Dedifferentiated amniotic fluid mesenchymal stem cell (primary cell): ENCODE data around the gene HOXD10.

Experiments
- DNase-seq: peaks from one replicate; pipeline ENCODE4 v3.0.0-alpha.2; 2016; ENCODE audit errors: extremely low spot score

HOXD10 gene

DNA sequence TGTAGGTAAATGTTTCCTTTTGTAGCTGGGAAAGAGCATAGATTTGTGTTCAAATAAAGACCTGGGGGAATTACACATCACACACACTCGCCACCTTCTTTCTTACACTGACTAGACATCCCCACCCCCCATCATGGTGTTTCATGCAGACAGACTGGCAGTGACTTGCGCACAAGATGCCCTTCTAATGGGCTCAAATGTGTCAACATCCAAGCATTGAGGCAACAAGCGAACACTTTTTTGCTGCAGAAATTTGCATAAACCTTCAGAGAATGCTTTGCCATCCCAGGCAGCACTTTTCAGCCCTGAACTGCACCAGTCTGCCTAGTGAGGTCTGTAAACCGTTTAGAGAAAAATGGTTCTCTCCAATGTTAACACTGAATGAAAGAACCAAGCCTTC, 17.5 kb downstream of the HOXD10 start:
- DNase-seq: no peak

DNA sequence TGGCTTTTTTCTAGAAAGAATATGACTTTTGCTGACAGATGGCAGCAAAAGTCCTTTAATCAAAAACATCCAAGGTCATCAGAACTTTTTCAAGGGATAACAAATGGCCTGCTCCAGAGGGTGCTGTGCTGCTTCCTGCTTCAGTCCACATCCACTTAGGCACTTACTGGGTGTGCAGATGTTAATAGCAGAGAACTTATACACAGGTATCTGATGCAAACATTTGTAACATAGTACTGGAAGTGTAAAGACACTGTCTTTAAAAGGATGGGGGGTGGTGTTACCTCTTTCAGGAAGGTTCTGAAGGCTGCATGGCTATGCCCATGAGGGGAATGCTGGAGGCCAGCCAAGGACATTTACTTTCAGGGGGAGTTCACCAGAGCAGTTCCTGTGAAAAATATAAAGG, 18.5 kb downstream of the HOXD10 start:
- DNase-seq: no peak

DNA sequence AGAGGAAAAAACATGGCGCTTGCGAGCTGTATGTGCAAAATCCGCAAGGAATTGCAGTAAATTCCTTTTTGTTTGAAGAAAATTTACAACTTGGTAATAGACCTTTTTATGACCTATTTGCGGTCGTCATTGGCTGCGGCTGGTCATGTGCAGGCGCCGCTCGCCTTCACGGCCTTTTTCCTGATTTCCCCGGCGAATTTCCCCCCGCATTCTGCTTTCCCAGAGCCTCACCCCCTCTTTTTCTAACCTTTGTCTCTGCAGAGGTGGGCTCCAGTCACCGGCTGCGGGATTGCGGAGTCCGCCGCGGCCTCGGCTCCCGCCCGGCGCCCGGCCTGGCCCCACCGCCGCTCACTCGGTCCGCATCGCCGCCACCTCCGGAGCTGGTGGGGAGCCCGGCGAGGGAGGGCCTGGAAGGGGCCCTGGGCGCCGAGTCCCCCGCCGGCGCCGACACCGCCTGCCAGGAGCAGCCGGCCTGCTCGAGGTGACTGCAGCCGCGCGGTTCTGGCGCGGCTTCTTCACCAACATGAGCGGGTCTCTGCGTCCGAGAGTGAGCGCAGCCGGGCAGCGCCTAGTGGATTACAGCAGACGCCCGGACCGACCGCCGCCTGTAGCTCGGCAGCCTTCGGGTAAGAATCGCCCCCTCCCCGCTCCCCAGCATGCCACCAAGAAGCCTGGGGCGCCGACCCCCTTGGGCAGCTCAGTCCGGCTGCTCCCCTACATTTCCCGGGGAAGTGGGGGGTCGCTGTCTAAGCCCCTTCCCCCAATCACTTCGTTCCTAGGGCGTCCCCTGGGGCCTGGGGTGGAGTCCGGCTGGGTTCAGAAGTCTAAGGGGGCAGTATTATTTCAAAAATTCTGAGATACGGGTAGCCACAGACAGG, 20.0 kb downstream of the HOXD10 start:
- DNase-seq: no peak

DNA sequence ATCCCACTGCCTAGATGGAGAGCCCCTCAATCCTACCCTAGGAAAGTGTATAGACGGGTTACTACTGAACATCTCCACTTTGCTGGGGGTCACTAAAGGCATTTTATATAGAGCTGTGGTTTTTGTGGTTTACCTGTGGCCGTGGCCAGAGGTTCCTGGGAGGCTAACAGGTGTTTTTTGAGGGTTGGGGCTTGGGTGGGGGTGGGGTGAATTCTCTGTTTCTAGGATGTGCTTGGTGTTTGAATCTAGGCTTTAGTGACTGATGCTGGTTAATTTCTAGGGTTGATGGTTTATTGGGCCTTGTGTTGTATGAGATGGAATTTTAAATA, 20.6 kb downstream of the HOXD10 start:
- DNase-seq: no peak

DNA sequence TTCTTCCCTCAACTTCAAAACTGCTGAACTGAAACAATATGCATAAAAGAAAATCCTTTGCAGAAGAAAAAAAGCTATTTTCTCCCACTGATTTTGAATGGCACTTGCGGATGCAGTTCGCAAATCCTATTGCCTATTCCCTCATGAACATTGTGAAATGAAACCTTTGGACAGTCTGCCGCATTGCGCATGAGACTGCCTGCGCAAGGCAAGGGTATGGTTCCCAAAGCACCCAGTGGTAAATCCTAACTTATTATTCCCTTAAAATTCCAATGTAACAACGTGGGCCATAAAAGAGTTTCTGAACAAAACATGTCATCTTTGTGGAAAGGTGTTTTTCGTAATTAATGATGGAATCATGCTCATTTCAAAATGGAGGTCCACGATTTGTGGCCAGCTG, 21.3 kb downstream of the HOXD10 start:
- no peak for DNase-seq

DNA sequence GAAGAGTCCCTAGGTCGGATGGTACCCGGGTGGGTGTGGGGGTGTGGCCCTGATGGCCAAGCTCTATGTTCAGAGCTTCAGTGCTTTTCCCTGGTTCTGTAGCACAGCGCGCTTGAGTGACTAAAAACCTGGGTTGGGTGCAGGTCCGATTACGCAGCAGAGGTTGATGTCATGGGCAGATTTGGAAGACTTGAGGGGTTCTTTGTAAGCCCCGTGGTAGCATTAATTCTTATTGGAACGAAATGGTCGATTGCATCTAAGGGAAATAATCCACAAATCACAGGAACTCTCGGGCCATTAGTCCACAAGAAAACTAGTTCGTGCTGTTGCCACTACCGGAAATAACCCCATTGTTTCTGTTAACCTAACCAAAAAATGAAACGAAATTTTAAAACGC, 21.9 kb downstream of the HOXD10 start:
- no peak for DNase-seq

DNA sequence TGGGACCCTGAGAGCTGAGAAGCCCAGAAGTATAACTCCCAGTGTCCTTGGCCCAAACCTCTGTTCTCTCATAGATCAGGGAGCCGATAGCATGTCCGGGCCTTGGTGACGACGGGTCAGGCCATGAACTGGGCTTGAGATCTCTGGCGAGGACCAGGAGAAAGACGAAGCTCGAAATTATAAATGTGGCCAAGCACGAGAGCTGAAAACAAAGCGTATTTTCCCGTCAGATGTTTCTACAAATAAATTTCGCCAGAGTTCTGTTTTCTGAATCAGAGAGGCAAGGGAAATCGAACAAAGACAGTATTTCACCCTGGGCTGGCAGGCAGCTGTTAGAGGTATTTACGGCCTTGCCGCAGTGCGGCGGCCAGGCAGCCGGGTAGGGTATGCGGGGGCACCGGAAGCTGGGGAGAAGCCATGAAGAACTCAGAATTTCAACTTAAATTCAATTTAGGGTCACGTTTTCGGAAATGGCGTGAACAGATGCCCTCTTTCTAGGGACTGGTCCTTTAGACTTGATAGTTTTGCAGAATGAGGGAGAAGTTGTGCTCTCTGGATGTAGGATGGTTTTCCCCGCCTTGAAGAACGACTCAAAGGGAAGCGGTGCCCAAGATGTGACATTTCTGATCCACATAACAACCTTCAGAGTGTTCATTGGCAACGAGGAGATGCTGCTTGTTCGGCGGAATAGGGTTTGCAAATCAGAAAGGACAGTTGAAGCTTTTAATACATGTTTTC, 22.5 kb downstream of the HOXD10 start:
- no peak for DNase-seq

DNA sequence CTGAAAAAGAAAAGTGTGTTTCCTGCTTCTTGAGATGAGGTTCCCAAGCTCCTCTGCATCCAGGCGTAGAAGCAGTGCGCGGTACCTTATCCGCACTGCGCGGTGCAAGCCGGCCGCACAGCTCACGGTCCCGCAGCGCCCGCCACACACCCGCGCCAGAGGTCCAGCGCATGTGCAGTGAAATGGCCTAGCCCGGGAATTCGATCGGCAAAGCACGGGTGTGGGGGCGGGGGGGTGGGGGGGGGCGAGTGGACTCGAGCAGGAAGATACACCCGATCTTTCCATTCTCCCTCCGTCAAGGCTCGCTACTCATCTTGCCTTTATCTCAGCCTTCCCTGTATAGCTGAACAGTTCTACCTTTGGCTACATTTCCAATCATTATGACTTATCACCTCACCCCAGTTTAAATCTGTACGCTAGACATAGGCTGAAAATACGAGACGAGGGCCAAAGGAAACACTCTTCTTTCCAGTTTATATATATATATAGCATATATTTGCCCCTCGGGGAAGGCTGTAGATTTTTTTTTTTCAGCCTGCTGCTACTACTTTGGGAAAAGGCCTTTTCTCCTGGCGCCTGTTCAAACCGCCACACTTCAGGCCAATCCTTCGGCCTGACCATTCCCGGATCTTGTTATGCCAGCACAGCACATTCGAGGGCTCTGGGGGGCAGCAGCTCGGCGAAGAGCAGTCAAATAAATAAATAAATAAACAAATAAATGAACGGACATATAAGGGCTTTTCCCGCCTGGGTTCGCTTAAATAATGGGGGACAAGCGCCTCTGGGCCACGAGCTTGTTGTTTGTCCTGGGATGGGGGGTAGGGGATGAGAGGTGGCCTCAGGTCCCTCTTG, 23.3 kb downstream of the HOXD10 start:
- no peak for DNase-seq

DNA sequence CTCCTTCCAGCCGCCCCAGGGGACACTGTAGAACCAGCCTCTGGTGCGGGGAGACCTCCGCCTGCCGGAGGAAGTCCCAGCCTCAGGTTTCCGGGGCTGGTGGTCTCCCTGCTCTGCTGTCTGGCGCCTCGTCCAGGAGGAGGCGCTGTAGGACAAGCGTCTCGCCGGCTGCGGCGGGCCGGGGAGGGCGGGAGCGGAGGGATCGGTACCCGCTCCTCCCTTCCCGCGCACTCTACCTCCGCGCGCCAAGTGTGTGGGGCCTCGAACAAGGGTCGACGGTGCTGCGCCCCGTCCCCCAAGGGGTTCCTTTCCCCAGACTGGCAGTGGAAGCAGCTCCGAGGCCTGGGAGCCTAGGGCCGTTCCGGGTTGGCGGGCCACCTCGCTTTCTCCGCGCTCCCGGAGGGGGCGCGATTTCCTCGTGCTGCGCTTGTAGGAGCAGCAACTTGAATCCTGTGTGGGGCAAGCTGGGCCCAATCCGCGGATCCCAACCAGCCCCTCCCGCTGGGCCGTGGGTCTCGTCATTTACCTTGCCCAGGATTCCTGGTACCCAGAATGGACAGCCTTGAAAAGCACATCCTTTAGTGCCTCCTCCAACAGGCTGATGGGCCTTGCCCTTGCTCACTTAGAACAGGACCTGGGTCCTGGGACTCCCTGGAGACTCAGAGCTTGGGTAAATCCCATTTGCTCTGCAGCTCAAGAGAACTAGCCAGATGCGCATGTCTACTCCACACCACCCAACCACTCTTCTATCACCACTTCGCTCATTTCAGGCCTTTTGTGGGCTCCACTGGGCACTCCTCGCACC, 24.1 kb downstream of the HOXD10 start:
- DNase-seq: no peak

DNA sequence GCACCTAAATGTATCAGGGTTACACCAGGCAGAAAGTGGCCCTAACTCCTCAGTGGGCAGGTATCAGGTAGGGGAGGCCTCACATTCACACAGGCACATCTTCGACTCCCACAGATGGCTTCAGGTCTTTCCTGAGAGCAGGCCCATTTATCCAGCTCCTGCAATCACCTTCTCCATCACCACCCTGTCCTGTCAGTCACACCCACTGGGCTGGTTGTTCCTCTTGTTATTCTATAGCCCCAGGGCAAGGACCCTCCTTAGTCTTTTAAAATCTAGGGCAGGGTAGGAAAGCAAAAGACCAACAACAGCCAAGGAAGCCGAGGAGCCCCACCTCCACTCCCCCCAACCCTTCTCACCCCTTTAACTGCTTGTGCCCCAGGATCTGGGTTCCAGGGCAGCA, 25.7 kb downstream of the HOXD10 start:
- no peak for DNase-seq

DNA sequence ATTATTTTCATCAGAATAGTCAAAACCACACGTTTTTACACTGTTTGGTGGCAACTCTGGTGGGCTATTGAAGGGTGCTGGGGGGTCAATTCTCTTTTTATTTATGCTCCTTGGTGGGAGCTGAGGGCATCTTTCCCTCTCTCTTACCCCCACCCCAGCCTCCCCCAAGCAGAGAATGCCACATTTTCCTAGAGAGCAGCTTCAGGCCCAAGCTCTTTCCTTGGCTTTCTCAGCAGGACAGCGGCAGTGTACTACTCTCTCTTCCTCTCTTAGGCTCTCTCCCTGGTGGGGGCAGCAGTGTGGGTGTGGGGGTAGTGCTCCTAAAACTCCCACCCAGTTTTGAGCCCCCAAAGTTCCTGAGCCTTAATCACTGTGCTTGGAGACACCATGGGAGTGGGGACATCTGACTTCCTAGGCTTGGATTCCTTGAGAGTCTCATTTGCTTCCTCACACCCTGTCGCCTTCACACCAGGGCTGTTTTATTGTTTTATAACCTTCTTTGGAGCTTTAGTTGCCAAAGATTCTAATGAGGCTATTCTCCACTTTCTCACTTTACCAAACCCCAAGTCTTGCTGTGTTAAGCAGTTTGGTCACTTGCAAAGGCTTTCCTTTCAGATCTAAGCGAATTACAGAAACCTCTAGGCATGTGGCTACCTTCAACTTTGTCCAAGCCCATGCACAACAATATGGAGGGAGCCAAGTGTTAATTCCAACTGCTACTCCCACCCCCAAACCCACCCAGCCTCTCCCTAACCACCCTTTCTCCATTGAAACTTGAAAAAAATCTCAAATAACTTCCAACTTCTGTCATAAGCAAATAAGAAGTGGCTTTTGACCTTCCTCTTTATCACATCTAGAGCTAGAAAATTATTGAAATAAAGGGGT, 28.7 kb downstream of the HOXD10 start:
- DNase-seq: no peak

DNA sequence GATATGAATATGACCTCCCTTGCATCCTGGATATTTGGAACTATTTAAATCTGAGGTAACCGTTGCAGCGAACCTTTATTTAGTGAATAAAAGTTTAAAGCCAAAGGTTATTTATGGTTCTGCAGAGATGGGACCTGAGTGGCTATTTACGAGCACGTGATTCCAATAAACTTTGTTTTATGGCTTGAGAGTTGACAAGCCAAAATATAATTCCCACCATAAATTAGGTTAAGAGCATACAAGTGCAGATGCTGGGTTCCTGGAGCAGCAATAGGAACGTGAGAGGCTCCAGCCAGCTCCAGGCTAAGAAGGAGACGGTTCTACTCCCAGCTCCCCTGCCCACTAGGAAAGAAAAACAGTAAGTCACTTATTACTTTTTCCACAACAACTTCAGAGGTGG, 29.5 kb downstream of the HOXD10 start:
- DNase-seq: no peak

DNA sequence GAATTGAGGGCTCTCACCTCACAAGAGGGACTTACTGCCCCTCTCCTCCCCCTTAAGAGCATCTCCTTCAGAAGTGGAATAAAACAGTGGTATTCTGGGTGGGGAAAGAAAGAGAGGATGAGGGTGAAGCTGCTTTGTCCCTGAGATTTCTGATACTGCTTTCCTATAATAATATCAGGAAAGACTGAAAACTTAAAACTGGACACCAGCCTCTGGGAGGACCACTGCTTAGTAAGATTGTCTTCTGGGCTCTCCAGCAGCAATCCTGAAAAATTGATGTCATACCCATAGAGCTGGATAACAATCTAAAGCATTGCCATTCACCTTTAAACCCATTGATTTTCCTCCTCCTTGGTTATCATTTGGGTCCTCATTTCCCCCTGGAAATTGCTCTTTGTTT, 30.1 kb downstream of the HOXD10 start:
- no peak for DNase-seq

DNA sequence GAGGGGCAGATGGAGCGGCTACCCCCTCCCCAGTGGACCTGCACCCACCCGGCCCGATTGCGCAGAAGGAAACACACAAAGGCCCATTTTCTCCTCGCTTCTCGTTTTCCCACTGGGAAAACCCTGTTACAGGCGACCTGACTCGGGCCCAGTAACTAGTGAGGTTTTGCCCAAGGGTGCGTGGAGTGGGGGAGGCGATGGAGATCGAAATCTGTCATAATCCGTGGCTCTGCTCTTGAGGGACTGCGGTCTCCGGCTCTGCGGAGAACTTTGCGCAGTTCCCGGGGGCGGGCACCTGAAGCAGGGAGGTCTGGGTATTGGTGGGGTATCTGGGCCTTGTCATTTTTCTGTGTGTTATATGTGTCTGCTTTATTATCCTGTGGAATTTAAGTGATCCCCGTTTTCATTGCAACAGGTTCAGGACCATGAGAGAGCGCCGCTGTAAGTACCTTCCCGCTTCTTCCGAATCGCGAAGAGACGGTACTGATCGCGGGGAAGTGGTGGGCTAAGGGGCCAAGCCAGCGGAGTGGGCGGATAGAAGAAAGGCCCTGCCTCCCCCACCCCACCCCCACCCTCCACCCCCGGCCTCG, 30.7 kb downstream of the HOXD10 start:
- DNase-seq: no peak

DNA sequence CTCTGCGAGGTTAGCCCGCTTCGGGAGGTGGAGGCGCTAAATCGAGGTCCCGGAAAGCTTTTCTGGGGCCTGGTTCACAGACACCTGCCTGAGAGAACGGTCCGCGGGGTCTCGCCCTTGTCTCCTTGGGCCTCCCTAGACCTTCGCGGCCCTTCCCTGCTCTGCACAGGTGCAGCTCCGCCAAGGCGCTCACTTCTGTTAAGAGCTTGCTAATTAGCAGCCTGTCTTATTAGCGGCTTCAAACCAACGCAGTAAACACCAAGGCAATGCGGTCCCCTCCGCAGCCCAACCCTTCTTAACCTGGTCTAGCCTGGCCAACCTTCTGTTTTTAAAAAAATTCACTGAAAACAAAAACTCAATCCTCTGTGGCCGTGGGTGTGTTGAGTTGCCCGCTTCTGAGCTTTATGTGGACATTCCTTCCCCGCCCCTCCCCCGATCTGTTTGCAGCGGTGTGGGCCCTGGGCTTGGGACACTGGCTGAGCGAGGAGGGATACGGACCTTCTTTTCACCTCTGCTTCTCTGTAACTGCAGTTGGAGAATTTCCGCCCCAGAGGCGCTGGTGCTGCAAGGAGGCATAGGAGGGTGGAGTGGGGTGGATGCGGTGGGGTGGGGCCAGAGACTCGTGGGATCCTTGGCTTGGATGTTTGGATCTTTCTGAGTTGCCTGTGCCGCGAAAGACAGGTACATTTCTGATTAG, 31.4 kb downstream of the HOXD10 start:
- no peak for DNase-seq

DNA sequence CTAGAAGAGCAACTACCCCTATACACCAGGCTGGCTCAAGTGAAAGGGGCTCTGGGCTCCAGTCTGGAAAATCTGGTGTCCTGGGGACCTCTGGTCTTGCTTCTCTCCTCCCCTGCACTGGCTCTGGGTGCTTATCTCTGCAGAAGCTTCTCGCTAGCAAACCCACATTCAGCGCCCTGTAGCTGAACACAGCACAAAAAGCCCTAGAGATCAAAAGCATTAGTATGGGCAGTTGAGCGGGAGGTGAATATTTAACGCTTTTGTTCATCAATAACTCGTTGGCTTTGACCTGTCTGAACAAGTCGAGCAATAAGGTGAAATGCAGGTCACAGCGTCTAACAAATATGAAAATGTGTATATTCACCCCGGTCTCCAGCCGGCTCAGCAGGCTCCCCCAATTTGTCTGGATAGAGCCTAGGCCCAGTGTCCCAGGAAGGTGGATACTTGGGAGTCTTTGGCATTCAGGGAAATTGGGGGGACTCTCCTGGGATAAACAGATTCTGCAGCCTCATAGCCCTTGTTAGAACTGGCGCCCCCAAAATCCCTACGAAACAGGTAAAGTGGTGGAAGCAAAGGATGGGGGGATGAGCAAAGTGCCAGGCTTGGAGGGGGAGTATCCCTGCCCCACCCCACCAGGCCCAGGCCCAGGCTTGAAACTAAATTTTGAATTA, 32.3 kb downstream of the HOXD10 start:
- no peak for DNase-seq

DNA sequence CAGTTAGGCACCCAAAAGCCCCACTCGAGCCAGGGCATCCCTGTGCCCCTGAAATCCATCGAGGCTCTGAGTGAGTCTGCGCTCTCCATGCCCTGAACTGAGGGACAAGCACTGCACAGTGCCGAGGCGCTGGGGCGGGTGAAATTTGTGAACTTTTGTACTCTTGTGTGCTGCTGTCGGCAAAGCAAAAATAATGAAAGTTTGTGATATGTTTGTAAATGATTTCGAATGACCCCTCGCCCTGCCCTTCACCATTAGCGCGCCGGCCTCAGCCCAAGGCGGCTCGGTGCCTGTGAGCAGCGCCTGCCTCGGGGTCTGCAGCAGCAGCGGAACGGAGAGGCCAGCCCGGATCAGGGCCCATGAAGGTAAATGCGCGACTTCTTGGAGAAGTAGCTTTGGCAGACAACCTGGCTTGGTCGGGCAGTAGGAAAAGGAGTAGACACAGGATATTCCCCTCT, 32.9 kb downstream of the HOXD10 start:
- DNase-seq: no peak

DNA sequence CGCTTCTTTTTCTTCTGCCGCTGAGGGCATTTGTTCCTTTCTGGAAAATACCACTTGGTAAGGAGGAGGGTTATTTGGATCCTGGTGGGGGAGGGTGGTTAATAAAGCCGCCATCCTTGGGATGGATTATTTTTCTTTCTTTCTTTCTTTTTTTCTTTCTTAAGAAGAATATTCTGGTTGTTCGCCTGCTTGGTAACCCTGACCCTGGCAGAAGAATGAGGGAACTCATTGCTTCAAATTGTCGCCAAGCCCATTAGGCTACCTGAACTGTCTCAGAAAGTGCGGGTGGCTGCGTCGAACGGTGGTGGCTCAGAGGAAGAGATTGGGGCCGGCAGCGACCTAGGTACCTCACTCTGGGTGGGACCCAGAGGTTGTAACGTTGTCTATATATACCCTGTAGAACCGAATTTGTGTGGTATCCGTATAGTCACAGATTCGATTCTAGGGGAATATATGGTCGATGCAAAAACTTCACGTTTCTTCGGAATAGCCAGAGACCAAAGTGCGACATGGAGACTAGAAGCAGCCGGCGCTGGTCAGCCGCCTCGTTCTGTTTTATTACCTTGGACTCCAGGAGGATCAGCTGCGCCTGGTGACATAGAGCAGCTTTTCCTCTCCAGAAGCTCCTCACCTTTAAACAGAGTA, 33.5 kb downstream of the HOXD10 start:
- no peak for DNase-seq
